HepG2 (cell line): ENCODE measurements around the gene AHSG. TPM values are rescaled to one million over a fixed set of nuclear protein-coding genes. Genes with fewer than 3 reads are reported as not detected.
A peak's percentile ranks its signal among the peaks of the same experiment; 100 is the strongest.
"Not testable (repeated sequence)": the region's sequence is repeated elsewhere in the genome, so short reads cannot be mapped to it uniquely, and the experiment has no call there.

Source experiments
- ATAC-seq: fragments of 200-7000 bp; cut with Tn5 transposase; 3 replicates; pipeline ENCODE4 v1.9.1; 2020; ENCODE audit warnings: mild to moderate bottlenecking, moderate library complexity
- BruUV-seq: library from RNA; stranded (reverse); fragments of 400-500 nt; replicated peaks from 2 replicates; lab custom pipeline; 2021; lab: Mats Ljungman, UMichigan
- CTCF ChIA-PET: fragments of 300-600 bp; formaldehyde crosslinking; extraction: SDS; loops from one replicate; lab custom pipeline; 2021; ENCODE audit warnings: low total read pairs, inconsistent platforms, low intra/inter-chr PET ratio; lab: Yijun Ruan, JAX
- POLR2A ChIA-PET: fragments of 350-600 bp; sonication (Branson Sonifier 250); formaldehyde crosslinking; loops from one replicate; lab custom pipeline; 2020; ENCODE audit warnings: antibody characterized with exemption, inconsistent platforms; lab: Yijun Ruan, JAX
- DNase-seq: peaks from one replicate; pipeline ENCODE4 v3.0.0-alpha.2; 2015; ENCODE audit warnings: low spot score
- FAIRE-seq: peaks from 3 replicates; lab custom pipeline; 2011; peaks lifted over from hg19 to GRCh38; lab: Jason Lieb, UNC
- H2AFZ ChIP-seq: one replicate; pipeline ENCODE4 v1.6.1; 2011; ENCODE audit warnings: low read length, inconsistent platforms
- H3K27ac ChIP-seq: fragments of 300-600 bp; 3 replicates; pipeline ENCODE4 v1.8.0; 2011; ENCODE audit warnings: mixed run types, mild to moderate bottlenecking, mixed read lengths, low read length, inconsistent platforms; ENCODE audit not compliant: insufficient read depth; ENCODE audit errors: extremely low read length
- H3K27me3 ChIP-seq, 2 experiments: fragments of 200-600 bp in 1 of 2; 2 replicates in 1 of 2; 3 replicates in 1 of 2; pipeline versions ENCODE4 v1.6.0 to v1.8.0; 2011; ENCODE audit warnings: low read length in 2 of 2, mild to moderate bottlenecking in 2 of 2, moderate library complexity in 2 of 2, inconsistent platforms in 1 of 2; ENCODE audit not compliant: insufficient read depth in 2 of 2, control insufficient read depth in 1 of 2
- H3K36me3 ChIP-seq, 2 experiments: fragments of 200-600 bp in 1 of 2; replicated peaks in 1 of 2; 2 replicates in 1 of 2; 3 replicates in 1 of 2; pipeline versions ENCODE4 v1.5.1 to v1.8.0; 2011; ENCODE audit warnings: low read length in 2 of 2, inconsistent platforms in 1 of 2; ENCODE audit not compliant: insufficient read depth in 2 of 2, control insufficient read depth in 1 of 2
- H3K4me1 ChIP-seq: 2 replicates; pipeline ENCODE4 v1.5.1; 2012; ENCODE audit warnings: low read length, inconsistent platforms; ENCODE audit not compliant: insufficient read depth
- H3K4me2 ChIP-seq: 2 replicates; pipeline ENCODE4 v1.6.0; 2011; ENCODE audit warnings: low read depth, low read length, inconsistent platforms
- H3K4me3 ChIP-seq, 3 experiments: fragments of 200-600 bp in 1 of 3; sonication (generic), shearing (Covaris generic) in 1 of 3; replicated peaks in 1 of 3; 2 replicates each; pipeline ENCODE4 v1.5.1; 2011 to 2016; ENCODE audit warnings: low read length in 3 of 3, inconsistent platforms in 2 of 3, low read depth in 2 of 3, mild to moderate bottlenecking in 2 of 3, control low read depth in 1 of 3, mixed read lengths in 1 of 3; ENCODE audit not compliant: insufficient read depth in 1 of 3
- H3K79me2 ChIP-seq: one replicate; pipeline ENCODE4 v1.6.1; 2011; ENCODE audit warnings: low read length, inconsistent platforms; ENCODE audit not compliant: insufficient read depth
- H3K9ac ChIP-seq: 2 replicates; pipeline ENCODE4 v1.6.0; 2011; ENCODE audit warnings: mild to moderate bottlenecking, low read depth, low read length, inconsistent platforms; ENCODE audit not compliant: insufficient read depth
- H3K9me3 ChIP-seq: 2 replicates; pipeline ENCODE4 v1.5.1; 2012; ENCODE audit warnings: mild to moderate bottlenecking, low read length
- H4K20me1 ChIP-seq: 2 replicates; pipeline ENCODE4 v1.6.0; 2011; ENCODE audit warnings: inconsistent platforms, mild to moderate bottlenecking, low read length, moderate library complexity; ENCODE audit not compliant: insufficient read depth
- ARID4A ChIP-seq: sonication (generic); formaldehyde crosslinking; IDR thresholded peaks from 2 replicates; pipeline ENCODE4 v1.5.0; 2020; ENCODE audit warnings: mild to moderate bottlenecking, missing genetic modification reagents, borderline replicate concordance
- DDIT3 ChIP-seq: sonication (generic); formaldehyde crosslinking; IDR thresholded peaks from 2 replicates; pipeline ENCODE4 v1.4.0; 2020; ENCODE audit warnings: mild to moderate bottlenecking, missing genetic modification reagents
- MXI1 ChIP-seq: IDR thresholded peaks from 3 replicates; pipeline ENCODE4 v1.6.1; 2012; ENCODE audit warnings: low read depth, low read length, inconsistent platforms, borderline replicate concordance
- ZNF678 ChIP-seq: sonication (generic); formaldehyde crosslinking; IDR thresholded peaks from 2 replicates; pipeline ENCODE4 v1.4.0; 2020; ENCODE audit warnings: mild to moderate bottlenecking, missing genetic modification reagents
- ZSCAN12 ChIP-seq: sonication (generic); formaldehyde crosslinking; IDR thresholded peaks from 2 replicates; pipeline ENCODE4 v1.9.0; 2021; ENCODE audit warnings: mild to moderate bottlenecking, missing genetic modification reagents
- whole genome bisulfite sequencing: methylation state at CpG from one replicate; pipeline ENCODE4 v1.1.6; 2017; ENCODE audit warnings: low lambda C conversion rate; 5-methylcytosine and 5-hydroxymethylcytosine counted together
- in situ Hi-C: cut with HindIII; loops from 2 replicates; pipeline ENCODE4 v1.10.0; 2017; ENCODE audit warnings: low pct_unique_long_range_greater_than_20kb; ENCODE audit not compliant: extremely low pct_ligation_motif_present
- intact Hi-C: fragments of 100-400 bp; cut with micrococcal nuclease; formaldehyde crosslinking; loops from one replicate; pipeline ENCODE4 v1.10.0; 2022; ENCODE audit not compliant: unreplicated experiment
- polyA plus RNA-seq, 8 experiments: library from polyadenylated mRNA; depleted of rRNA in 3 of 8; stranded (reverse) in 7 of 8; unstranded in 1 of 8; fragments of >200 nt; fragmentation: Illumina TruSeq in 4 of 8; extraction: Trizol in 4 of 8; gene quantifications; 2 replicates each; pipeline versions ENCODE4 v1.2.1 to v1.2.3, GENCODE V29; 2011 to 2016; ENCODE audit warnings: low read depth in 4 of 8, missing spikeins in 1 of 8, mixed read lengths in 1 of 8; ENCODE audit not compliant: insufficient read depth in 1 of 8
- total RNA-seq, 5 experiments: library from RNA; depleted of rRNA; stranded (reverse); fragments of >200 nt; fragmentation: Illumina TruSeq; extraction: Trizol; gene quantifications; 2 replicates each; pipeline ENCODE4 v1.2.3, GENCODE V29; 2016; ENCODE audit warnings: low read depth in 1 of 5

The AHSG gene
- total and polyA plus RNA-seq, 2 of the 13 experiments (the other 11 are each of a cell fraction or from before 2014, with no cell fraction given), result 2,043 to 19,152 TPM

GRCh38 chr3:186567072-186567921 lies 45.6 kb upstream of the AHSG start, which contains the start of gene TBCCD1 (continued):
- TF ChIP-seq ZSCAN12 (CRISPR knock-in tag) (no peak), ARID4A (CRISPR knock-in tag) (peak; percentile 83; the same call in 1 of the 2 replicates), MXI1 (peak; percentile 83; the same call in 1 of the 3 replicates), ZNF678 (CRISPR knock-in tag) (peak; percentile 73; the same call in 1 of the 2 replicates), DDIT3 (CRISPR knock-in tag) (no peak)
- TF ChIP-seq, all 625 proteins: peak for 264

GRCh38 chr3:186569361-186569760 lies 43.5 kb upstream of the AHSG start:
- FAIRE-seq, H3K27me3 ChIP-seq, intact Hi-C loops, CTCF ChIA-PET, DNase-seq, BruUV-seq, ATAC-seq, H4K20me1 ChIP-seq, in situ Hi-C loops, H3K9me3 ChIP-seq, H2AFZ ChIP-seq: not testable (repeated sequence)
- POLR2A ChIA-PET, result interaction anchor here (0.6 to 6.5 kb wide), 5 partner anchors 10 to 229 kb away, joined by 3 to 111 read pairs (median 5); partner anchors contain the start of gene AHSG
- under 1% methylated on average over 11 of the region's 11 CpGs for WGBS
- Histone ChIP-seq H3K27ac (peak overlapping the region; percentile 79), H3K4me1 (peaks cover 62% of the 10 kb centered on the region), H3K79me2 (peaks cover 54% of the 10 kb centered on the region), H3K9ac (peak overlapping the region; percentile 80), H3K4me2 (peak overlapping the region; percentile 95), H3K4me3 (peak overlapping the region; percentile 81 to 100 (median 88)), H3K36me3 (peaks cover 1 to 19% of the 10 kb centered on the region in 2 experiments)
